Keratinocyte (primary cell): ENCODE results near the gene PARD3B. TPM values are rescaled to one million over a fixed set of nuclear protein-coding genes. Genes with fewer than 3 reads are reported as not detected.

Experiments used
- DNase-seq: peaks from one replicate; pipeline ENCODE4 v3.0.0-alpha.2; 2011; ENCODE audit warnings: low read depth, missing footprints, low spot score
- FAIRE-seq: peaks from 2 replicates; lab custom pipeline; 2011; peaks lifted over from hg19 to GRCh38; lab: Jason Lieb, UNC
- H2AFZ ChIP-seq: 2 replicates; pipeline ENCODE4 v1.6.0; 2012; ENCODE audit warnings: low read length, control low read depth, inconsistent platforms; ENCODE audit not compliant: control insufficient read depth
- H3K27ac ChIP-seq: 2 replicates; pipeline ENCODE4 v1.5.1; 2011; ENCODE audit warnings: low read length; ENCODE audit not compliant: control insufficient read depth, insufficient read depth
- H3K27me3 ChIP-seq: 3 replicates; pipeline ENCODE4 v1.6.0; 2011; ENCODE audit warnings: low read length; ENCODE audit not compliant: control insufficient read depth, insufficient read depth; ENCODE audit errors: extremely low read depth
- H3K36me3 ChIP-seq, 2 experiments: 2 replicates in 1 of 2; 3 replicates in 1 of 2; pipeline ENCODE4 v1.5.1; 2011; ENCODE audit warnings: low read length in 2 of 2, mild to moderate bottlenecking in 1 of 2; ENCODE audit not compliant: control insufficient read depth in 2 of 2, insufficient read depth in 2 of 2; ENCODE audit errors: extremely low read depth in 1 of 2
- H3K4me1 ChIP-seq: 3 replicates; pipeline ENCODE4 v1.5.1; 2011; ENCODE audit warnings: low read length; ENCODE audit not compliant: control insufficient read depth, insufficient read depth; ENCODE audit errors: extremely low read depth
- H3K4me2 ChIP-seq: 3 replicates; pipeline ENCODE4 v1.6.0; 2011; ENCODE audit warnings: low read depth, low read length; ENCODE audit not compliant: control insufficient read depth, insufficient read depth; ENCODE audit errors: extremely low read depth
- H3K4me3 ChIP-seq, 3 experiments: fragments of 200-600 bp in 1 of 3; sonication (generic) in 1 of 3; 2 replicates in 2 of 3; 3 replicates in 1 of 3; pipeline ENCODE4 v1.5.1; 2011 to 2016; ENCODE audit warnings: low read length in 3 of 3, mild to moderate bottlenecking in 3 of 3, control low read depth in 2 of 3, inconsistent platforms in 1 of 3, low read depth in 1 of 3, mixed read lengths in 1 of 3, mixed run types in 1 of 3, moderate library complexity in 1 of 3; ENCODE audit not compliant: control insufficient read depth in 2 of 3, insufficient read depth in 2 of 3; ENCODE audit errors: extremely low read depth in 1 of 3
- H3K79me2 ChIP-seq: 2 replicates; pipeline ENCODE4 v1.6.0; 2012; ENCODE audit warnings: low read length; ENCODE audit not compliant: control insufficient read depth, insufficient read depth
- H3K9ac ChIP-seq: 3 replicates; pipeline ENCODE4 v1.6.0; 2011; ENCODE audit warnings: low read length; ENCODE audit not compliant: control insufficient read depth, insufficient read depth; ENCODE audit errors: extremely low read depth
- H3K9me1 ChIP-seq: 3 replicates; pipeline ENCODE4 v1.6.0; 2011; ENCODE audit warnings: low read length; ENCODE audit not compliant: control insufficient read depth, insufficient read depth; ENCODE audit errors: extremely low read depth
- H3K9me3 ChIP-seq: 2 replicates; pipeline ENCODE4 v1.5.1; 2012; ENCODE audit warnings: low read depth, low read length; ENCODE audit not compliant: control insufficient read depth
- H4K20me1 ChIP-seq: 3 replicates; pipeline ENCODE4 v1.6.0; 2011; ENCODE audit warnings: low read length; ENCODE audit not compliant: control insufficient read depth, insufficient read depth; ENCODE audit errors: extremely low read depth
- EZH2 ChIP-seq: IDR thresholded peaks from one replicate; pipeline ENCODE4 v1.6.1; 2012; ENCODE audit warnings: inconsistent platforms, mild to moderate bottlenecking, low read length, moderate library complexity
- dilution Hi-C: fragments of 300-500 bp; cut with MboI; formaldehyde crosslinking; loops from one replicate; pipeline ENCODE4 v1.7.0; 2020; ENCODE audit warnings: low sequenced_read_pairs; ENCODE audit not compliant: extremely low pct_ligation_motif_present
- polyA plus RNA-seq, 5 experiments: library from polyadenylated mRNA; depleted of rRNA in 3 of 5; stranded (reverse) in 3 of 5; stranded (forward) in 1 of 5; unstranded in 1 of 5; fragments of >200 nt; gene quantifications; 1 replicate in 1 of 5; 2 replicates in 3 of 5; 3 replicates in 1 of 5; pipeline versions ENCODE4 v1.2.1 to v1.2.3, GENCODE V29; 2011 to 2012; ENCODE audit warnings: missing spikeins in 2 of 5, low read depth in 1 of 5, low replicate concordance in 1 of 5
- TF ChIP-seq, protein P1 (sequence below), 3 experiments: IDR thresholded peaks in 1 of 3; conservative IDR thresholded peaks in 1 of 3; optimal IDR thresholded peaks in 1 of 3; 2 replicates in 2 of 3; 3 replicates in 1 of 3; pipeline versions ENCODE3 to v1.5.1; 2011; ENCODE audit warnings: low read length in 3 of 3, mild to moderate bottlenecking in 3 of 3, moderate library complexity in 2 of 3, control low read depth in 1 of 3, inconsistent platforms in 1 of 3; ENCODE audit not compliant: insufficient read depth in 2 of 3; ENCODE audit errors: extremely low read depth in 1 of 3

Gene PARD3B
- polyA plus RNA-seq, 1 donor (not counting 4 experiments of a cell fraction or from before 2014, with no cell fraction given) = 1.2 TPM

DNA sequence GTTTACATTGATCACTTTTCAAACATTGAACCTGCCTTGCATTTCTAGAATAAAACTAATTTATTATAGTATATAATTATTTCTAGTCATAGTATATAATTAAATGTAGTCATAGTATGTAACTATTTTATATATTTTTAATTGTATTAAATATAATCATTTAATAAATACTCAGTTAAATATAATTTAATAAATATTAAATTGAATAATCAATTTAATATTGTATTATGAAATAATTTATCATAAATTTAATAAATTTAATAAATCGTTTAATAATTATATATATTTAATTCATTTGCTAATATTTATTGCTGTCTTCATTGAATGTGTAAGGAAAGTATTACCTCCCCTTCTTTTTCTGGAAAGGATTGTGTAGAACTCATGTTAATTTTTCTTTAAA lies 911.4 kb downstream of the PARD3B start:
- H3K9ac ChIP-seq = no peak overlapping the region
- H3K27ac ChIP-seq = no peak overlapping the region
- dilution Hi-C loops = no loop called here
- no peak for FAIRE-seq
- no peaks in the 10 kb centered on the region for H3K9me1 ChIP-seq
- H3K4me1 ChIP-seq = no peaks in the 10 kb centered on the region
- H3K4me3 ChIP-seq = no peak overlapping the region
- no peaks in the 10 kb centered on the region for H3K36me3 ChIP-seq
- no peaks in the 10 kb centered on the region for H3K79me2 ChIP-seq
- H3K27me3 ChIP-seq = no peaks in the 10 kb centered on the region
- H3K9me3 ChIP-seq = no peaks in the 10 kb centered on the region
- H2AFZ ChIP-seq = no peak overlapping the region
- H3K4me2 ChIP-seq = no peak overlapping the region
- no peak for TF ChIP-seq EZH2
- TF ChIP-seq, protein P1, sequence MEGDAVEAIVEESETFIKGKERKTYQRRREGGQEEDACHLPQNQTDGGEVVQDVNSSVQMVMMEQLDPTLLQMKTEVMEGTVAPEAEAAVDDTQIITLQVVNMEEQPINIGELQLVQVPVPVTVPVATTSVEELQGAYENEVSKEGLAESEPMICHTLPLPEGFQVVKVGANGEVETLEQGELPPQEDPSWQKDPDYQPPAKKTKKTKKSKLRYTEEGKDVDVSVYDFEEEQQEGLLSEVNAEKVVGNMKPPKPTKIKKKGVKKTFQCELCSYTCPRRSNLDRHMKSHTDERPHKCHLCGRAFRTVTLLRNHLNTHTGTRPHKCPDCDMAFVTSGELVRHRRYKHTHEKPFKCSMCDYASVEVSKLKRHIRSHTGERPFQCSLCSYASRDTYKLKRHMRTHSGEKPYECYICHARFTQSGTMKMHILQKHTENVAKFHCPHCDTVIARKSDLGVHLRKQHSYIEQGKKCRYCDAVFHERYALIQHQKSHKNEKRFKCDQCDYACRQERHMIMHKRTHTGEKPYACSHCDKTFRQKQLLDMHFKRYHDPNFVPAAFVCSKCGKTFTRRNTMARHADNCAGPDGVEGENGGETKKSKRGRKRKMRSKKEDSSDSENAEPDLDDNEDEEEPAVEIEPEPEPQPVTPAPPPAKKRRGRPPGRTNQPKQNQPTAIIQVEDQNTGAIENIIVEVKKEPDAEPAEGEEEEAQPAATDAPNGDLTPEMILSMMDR (optimal IDR thresholded peaks at IDR 0.05 in 1 of 3, IDR thresholded peaks at IDR 0.05 in 1 of 3, conservative IDR thresholded peaks at IDR 0.05 in 1 of 3; ENCODE audit: extremely low read depth in 1 of 3, insufficient read depth in 2 of 3, low read length in 3 of 3) = no peak
- no peaks in the 10 kb centered on the region for H4K20me1 ChIP-seq
- no peak for DNase-seq

DNA sequence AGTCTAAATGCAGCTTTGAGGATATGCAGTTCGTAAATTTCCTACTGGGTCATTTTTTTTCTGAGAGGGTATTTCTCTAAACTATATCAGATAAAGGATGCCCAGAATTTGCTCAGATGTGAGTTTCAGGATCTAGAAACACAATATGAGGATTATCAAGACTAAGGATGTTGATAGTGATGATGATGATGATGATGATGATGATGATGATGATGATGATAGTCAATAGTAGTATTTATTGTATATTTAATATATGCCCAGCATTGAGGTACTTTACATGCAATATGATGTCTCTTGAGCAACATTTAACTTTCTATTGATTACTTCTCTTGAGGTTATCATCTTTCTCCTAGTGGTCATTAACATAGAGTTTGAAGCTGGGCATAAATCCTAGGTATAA lies 914.9 kb downstream of the PARD3B start:
- Histone ChIP-seq H3K9ac (no peak overlapping the region), H4K20me1 (no peaks in the 10 kb centered on the region), H3K36me3 (no peaks in the 10 kb centered on the region), H3K4me1 (no peaks in the 10 kb centered on the region), H3K27ac (no peak overlapping the region), H3K9me3 (no peaks in the 10 kb centered on the region), H3K27me3 (no peaks in the 10 kb centered on the region), H3K9me1 (no peaks in the 10 kb centered on the region), H3K79me2 (no peaks in the 10 kb centered on the region), H2AFZ (no peak overlapping the region), H3K4me2 (no peak overlapping the region), H3K4me3 (no peak overlapping the region)
- dilution Hi-C loops = no loop called here
- TF ChIP-seq, protein P1 (optimal IDR thresholded peaks at IDR 0.05 in 1 of 3, IDR thresholded peaks at IDR 0.05 in 1 of 3, conservative IDR thresholded peaks at IDR 0.05 in 1 of 3; ENCODE audit: extremely low read depth in 1 of 3, insufficient read depth in 2 of 3, low read length in 3 of 3) = no peak
- TF ChIP-seq EZH2 = no peak
- FAIRE-seq (no peak), DNase-seq (no peak)
